Neuronal stem cell (in vitro differentiated cells): ENCODE measurements around the gene STUB1.
A peak's percentile ranks its signal among the peaks of the same experiment; 100 is the strongest.

Source experiments
- DNase-seq: peaks from one replicate; pipeline ENCODE4 v3.0.0-alpha.2; 2013; ENCODE audit warnings: low spot score
- H2AFZ ChIP-seq: one replicate; pipeline ENCODE4 v1.6.1; 2013; ENCODE audit warnings: mild to moderate bottlenecking, low read length, inconsistent platforms
- H2AK5ac ChIP-seq: 2 replicates; pipeline ENCODE4 v1.6.1; 2013; ENCODE audit warnings: low read depth, mild to moderate bottlenecking, inconsistent platforms, low read length, moderate library complexity, mixed read lengths
- H2BK120ac ChIP-seq: 2 replicates; pipeline ENCODE4 v1.6.1; 2013; ENCODE audit warnings: low read depth, mild to moderate bottlenecking, inconsistent platforms, low read length, moderate library complexity, mixed read lengths
- H2BK12ac ChIP-seq: one replicate; pipeline ENCODE4 v1.6.1; 2013; ENCODE audit warnings: low read length, inconsistent platforms
- H2BK15ac ChIP-seq: 2 replicates; pipeline ENCODE4 v1.6.1; 2013; ENCODE audit warnings: mild to moderate bottlenecking, low read length, inconsistent platforms, mixed read lengths
- H2BK5ac ChIP-seq: one replicate; pipeline ENCODE4 v1.6.1; 2013; ENCODE audit warnings: inconsistent platforms, mild to moderate bottlenecking, low read length, moderate library complexity
- H3K14ac ChIP-seq: one replicate; pipeline ENCODE4 v1.6.1; 2013; ENCODE audit warnings: low read length, inconsistent platforms
- H3K18ac ChIP-seq: 2 replicates; pipeline ENCODE4 v1.6.1; 2013; ENCODE audit warnings: low read length, inconsistent platforms
- H3K23ac ChIP-seq: 2 replicates; pipeline ENCODE4 v1.6.1; 2013; ENCODE audit warnings: low read depth, mild to moderate bottlenecking, mixed read lengths, low read length, inconsistent platforms; ENCODE audit not compliant: poor library complexity
- H3K27ac ChIP-seq: replicated peaks from 3 replicates; pipeline ENCODE4 v1.5.1; 2013; ENCODE audit warnings: low read length, inconsistent platforms
- H3K27me3 ChIP-seq, 3 experiments: 2 replicates each; pipeline ENCODE4 v1.6.1; 2013; ENCODE audit warnings: low read length in 3 of 3, mild to moderate bottlenecking in 2 of 3, inconsistent platforms in 1 of 3, low read depth in 1 of 3, mixed read lengths in 1 of 3, moderate library complexity in 1 of 3; ENCODE audit not compliant: control insufficient read depth in 3 of 3, insufficient read depth in 3 of 3
- H3K36me3 ChIP-seq, 2 donors: replicated peaks in 1 of 2; 2 replicates each; pipeline ENCODE4 v1.6.1; 2013; ENCODE audit warnings: low read length in 2 of 2; ENCODE audit not compliant: control insufficient read depth in 2 of 2, insufficient read depth in 2 of 2
- H3K4ac ChIP-seq: 2 replicates; pipeline ENCODE4 v1.6.1; 2013; ENCODE audit warnings: inconsistent platforms, mild to moderate bottlenecking, low read length, moderate library complexity
- H3K4me1 ChIP-seq, 2 donors: 1 replicate in 1 of 2; 2 replicates in 1 of 2; pipeline ENCODE4 v1.6.1; 2013; ENCODE audit warnings: low read length in 2 of 2, low read depth in 1 of 2; ENCODE audit not compliant: control insufficient read depth in 2 of 2, insufficient read depth in 1 of 2
- H3K4me2 ChIP-seq: one replicate; pipeline ENCODE4 v1.6.1; 2013; ENCODE audit warnings: mild to moderate bottlenecking, low read length, inconsistent platforms; ENCODE audit not compliant: insufficient read depth, poor library complexity, severe bottlenecking
- H3K4me3 ChIP-seq, 2 donors: 2 replicates each; pipeline ENCODE4 v1.5.1; 2013; ENCODE audit warnings: low read length in 2 of 2, mild to moderate bottlenecking in 2 of 2, inconsistent platforms in 1 of 2, moderate library complexity in 1 of 2
- H3K79me1 ChIP-seq: one replicate; pipeline ENCODE4 v1.6.1; 2013; ENCODE audit warnings: low read depth, mild to moderate bottlenecking, inconsistent platforms, low read length, moderate library complexity
- H3K9ac ChIP-seq: one replicate; pipeline ENCODE4 v1.6.1; 2013; ENCODE audit warnings: mild to moderate bottlenecking, low read depth, low read length, inconsistent platforms; ENCODE audit not compliant: poor library complexity
- H3K9me3 ChIP-seq, 2 donors: replicated peaks in 1 of 2; 2 replicates each; pipeline versions ENCODE3 to v1.6.1; 2013; ENCODE audit warnings: low read length in 2 of 2, mild to moderate bottlenecking in 2 of 2, inconsistent platforms in 1 of 2, low read depth in 1 of 2, mixed read lengths in 1 of 2, moderate library complexity in 1 of 2; ENCODE audit not compliant: control insufficient read depth in 2 of 2, insufficient read depth in 1 of 2
- H4K8ac ChIP-seq: one replicate; pipeline ENCODE4 v1.6.1; 2013; ENCODE audit warnings: low read depth, mild to moderate bottlenecking, inconsistent platforms, low read length, moderate library complexity
- H4K91ac ChIP-seq: one replicate; pipeline ENCODE4 v1.6.1; 2013; ENCODE audit warnings: low read length, low read depth, mild to moderate bottlenecking, inconsistent platforms; ENCODE audit not compliant: poor library complexity
- WGBS, 2 donors: extraction: QIAGEN DNeasy Blood & Tissue Kit; methylation state at CpG; one replicate each; pipeline ENCODE4 v1.1.7; 2013; ENCODE audit warnings: missing lambda C conversion rate in 2 of 2, mixed read lengths in 1 of 2; ENCODE audit not compliant: insufficient read length in 2 of 2, insufficient replicate concordance in 1 of 2; ENCODE audit errors: extremely low coverage in 2 of 2; 5-methylcytosine and 5-hydroxymethylcytosine counted together

The STUB1 gene

GRCh38 chr16:673399-673991 lies 6.7 kb upstream of the STUB1 start:
- peaks cover 24% of the 10 kb centered on the region for H3K79me1 ChIP-seq
- no peak overlapping the region for H4K8ac ChIP-seq
- no peak overlapping the region for H3K23ac ChIP-seq
- peaks cover 37 to 57% of the 10 kb centered on the region in 2 donors for H3K36me3 ChIP-seq
- H3K9ac ChIP-seq: no peak overlapping the region
- H2BK15ac ChIP-seq: no peak overlapping the region
- WGBS, 2 donors: no CpG with 5 or more reads among the region's 18 CpGs
- H4K91ac ChIP-seq: no peak overlapping the region
- no peak overlapping the region for H2BK12ac ChIP-seq
- H3K14ac ChIP-seq: peak overlapping the region; percentile 21
- peak overlapping the region; percentile 66 for H2BK5ac ChIP-seq
- H2AFZ ChIP-seq: no peak overlapping the region
- no peak overlapping the region for H3K4me2 ChIP-seq
- H2BK120ac ChIP-seq: no peak overlapping the region
- H3K4me1 ChIP-seq: peaks cover 2 to 13% of the 10 kb centered on the region in 2 donors
- H3K9me3 ChIP-seq: no peaks in the 10 kb centered on the region
- no peak for DNase-seq
- H3K27me3 ChIP-seq: peaks cover 0 to 14% (median 0%) of the 10 kb centered on the region in 3 experiments
- no peak overlapping the region for H3K4ac ChIP-seq
- no peak overlapping the region for H3K4me3 ChIP-seq
- no peak overlapping the region for H3K18ac ChIP-seq
- no peak overlapping the region for H3K27ac ChIP-seq
- H2AK5ac ChIP-seq: no peak overlapping the region

- H3K23ac ChIP-seq: peak overlapping the region; percentile 97
- peaks cover 18% of the 10 kb centered on the region for H3K79me1 ChIP-seq
- no peak overlapping the region for H2AFZ ChIP-seq
- H2BK120ac ChIP-seq: no peak overlapping the region
- H2BK12ac ChIP-seq: peak overlapping the region; percentile 41
- no peak overlapping the region for H3K4ac ChIP-seq
- WGBS, 2 donors: no CpG with 5 or more reads among the region's 22 CpGs
- H3K14ac ChIP-seq: no peak overlapping the region
- H3K4me1 ChIP-seq: peaks cover 0 to 10% of the 10 kb centered on the region in 2 donors
- H3K4me3 ChIP-seq: no peak overlapping the region
- no peak overlapping the region for H4K8ac ChIP-seq
- peak overlapping the region; percentile 71 for H3K4me2 ChIP-seq
- H2BK5ac ChIP-seq: no peak overlapping the region
- DNase-seq: no peak
- H3K9ac ChIP-seq: no peak overlapping the region
- H3K27ac ChIP-seq: no peak overlapping the region
- H3K36me3 ChIP-seq: peaks cover 36 to 53% of the 10 kb centered on the region in 2 donors
- H2AK5ac ChIP-seq: peak overlapping the region; percentile 82
- H3K9me3 ChIP-seq: no peaks in the 10 kb centered on the region
- H2BK15ac ChIP-seq: no peak overlapping the region
- H3K18ac ChIP-seq: no peak overlapping the region
- H3K27me3 ChIP-seq: peaks cover 0 to 14% (median 0%) of the 10 kb centered on the region in 3 experiments
- H4K91ac ChIP-seq: no peak overlapping the region
Observed at GRCh38 chr16:674214-674881, 5.9 kb upstream of the STUB1 start.

- no CpG with 5 or more reads among the region's 73 CpGs for WGBS, 2 donors
- H3K14ac ChIP-seq: peak within 1 kb of the TSS; percentile 94
- peak within 1 kb of the TSS; percentile 91 for H3K18ac ChIP-seq
- H3K4ac ChIP-seq: peak within 1 kb of the TSS; percentile 95
- no peak for DNase-seq
- H2BK15ac ChIP-seq: peak within 1 kb of the TSS; percentile 3
- peak within 1 kb of the TSS; percentile 31 for H2BK120ac ChIP-seq
- peak within 1 kb of the TSS; percentile 82 for H2AK5ac ChIP-seq
- H4K8ac ChIP-seq: peak within 1 kb of the TSS; percentile 65
- peak within 1 kb of the TSS; percentile 71 for H3K4me2 ChIP-seq
- peaks cover 12% of the 10 kb centered on the region for H3K79me1 ChIP-seq
- H3K27ac ChIP-seq: no peak within 1 kb of the TSS
- no peak within 1 kb of the TSS for H4K91ac ChIP-seq
- no peaks in the 10 kb centered on the region for H3K9me3 ChIP-seq
- H3K4me1 ChIP-seq: peaks cover 0 to 10% of the 10 kb centered on the region in 2 donors
- no peak within 1 kb of the TSS for H2AFZ ChIP-seq
- peaks cover 0 to 14% (median 0%) of the 10 kb centered on the region in 3 experiments for H3K27me3 ChIP-seq
- peak within 1 kb of the TSS; percentile 84 for H3K9ac ChIP-seq
- no peak within 1 kb of the TSS for H2BK12ac ChIP-seq
- H3K4me3 ChIP-seq: peak within 1 kb of the TSS in 1 of 2 donors; percentile 73
- H3K36me3 ChIP-seq: peaks cover 28 to 44% of the 10 kb centered on the region in 2 donors
- no peak within 1 kb of the TSS for H2BK5ac ChIP-seq
- peak within 1 kb of the TSS; percentile 97 for H3K23ac ChIP-seq
Observed at GRCh38 chr16:674968-675883, 5.0 kb upstream of the STUB1 start, which contains the start of gene RHBDL1. RHBDL1 (plus strand) TSS chr16:675671; CDS start chr16:675791, 120 bp downstream.
